A549 (cell line): Measurements from ENCODE around the gene ZNF280A.

Source experiments
- CTCF ChIP-seq: fragments of >200 bp; sonication (Bioruptor Twin); formaldehyde crosslinking; IDR thresholded peaks from 3 replicates; pipeline ENCODE4 v1.5.1; 2016
- POLR2A ChIP-seq: IDR thresholded peaks from 2 replicates; pipeline ENCODE4 v1.6.1; 2012; ENCODE audit warnings: mild to moderate bottlenecking, low read length
- REST ChIP-seq: fragments of 200-600 bp; sonication (generic); IDR thresholded peaks from 2 replicates; pipeline ENCODE4 v1.6.1; 2016; ENCODE audit warnings: antibody characterized with exemption, mild to moderate bottlenecking, moderate library complexity
- USF2 ChIP-seq: fragments of 450-650 bp; IDR thresholded peaks from 2 replicates; pipeline ENCODE4 v1.6.1; 2014; ENCODE audit warnings: antibody characterized with exemption

- TF ChIP-seq POLR2A, result no peak
- no peak for TF ChIP-seq REST
- no peak for TF ChIP-seq CTCF
- no peak for TF ChIP-seq USF2
These were observed 15.6 kb upstream of the ZNF280A start for GRCh38 chr22:22535662-22536061.
